ENCODE results near the gene GABRA5. TPM values are rescaled to one million over a fixed set of nuclear protein-coding genes. Genes with fewer than 3 reads are reported as not detected.

The GABRA5 gene
- total and polyA plus RNA-seq, 2 of the 8 experiments (the other 6 are each of a cell fraction or from before 2014, with no cell fraction given): 15.0 to 29.6 TPM

DNA sequence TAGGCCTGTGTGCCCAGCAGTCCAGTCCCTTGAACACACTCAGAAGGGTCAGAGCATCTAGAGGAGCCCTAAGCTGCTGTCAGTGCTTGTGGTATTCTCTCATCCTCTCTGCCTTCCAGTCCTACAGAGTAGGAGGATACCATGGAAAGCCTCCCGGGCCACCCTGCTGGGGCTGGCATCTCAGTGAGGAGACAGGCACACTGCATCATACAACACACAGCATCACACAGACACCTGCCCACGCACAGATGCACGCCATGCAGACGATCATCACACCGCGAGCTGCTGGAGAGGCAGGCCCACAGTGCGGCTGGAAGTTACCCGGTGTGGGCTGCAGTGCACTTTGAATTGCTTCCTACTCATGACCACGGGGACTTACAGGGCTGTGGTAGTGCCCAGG, 15.2 kb downstream of the GABRA5 start:
- no peak overlapping the region for H3K27ac ChIP-seq (ENCODE audit: low read depth, low read length)
- no peaks in the 10 kb centered on the region for H3K27me3 ChIP-seq (replicated peaks in 1 of 4; ENCODE audit: control insufficient read depth in 3 of 4, extremely low read depth in 1 of 4, insufficient read depth in 3 of 4, low read length in 3 of 4)
- H2AK5ac ChIP-seq (ENCODE audit: low read depth, low read length): no peak overlapping the region
- H4K91ac ChIP-seq (replicated peaks; ENCODE audit: insufficient read length, low read length): no peak overlapping the region
- no peak overlapping the region for H2BK120ac ChIP-seq (replicated peaks; ENCODE audit: low read depth, low read length)
- H3K4me2 ChIP-seq (ENCODE audit: insufficient read depth in 1 of 2, low read depth in 2 of 2, low read length in 2 of 2): no peak overlapping the region
- H3K79me1 ChIP-seq (ENCODE audit: low read depth, low read length): no peaks in the 10 kb centered on the region
- no peak overlapping the region for H4K8ac ChIP-seq (ENCODE audit: extremely low read depth, insufficient read depth, low read length)
- no peak overlapping the region for H3K9ac ChIP-seq (replicated peaks in 1 of 4; ENCODE audit: extremely low read depth in 1 of 4, low read depth in 3 of 4, low read length in 3 of 4)
- no peaks in the 10 kb centered on the region for H3K9me3 ChIP-seq (ENCODE audit: insufficient read depth in 2 of 2, low read depth in 1 of 2, low read length in 1 of 2)
- WGBS, 2 experiments (ENCODE audit: extremely low coverage in 1 of 2, insufficient coverage in 1 of 2, insufficient read length in 1 of 2, insufficient replicate concordance in 2 of 2, low coverage in 1 of 2, low lambda C conversion rate in 2 of 2, missing lambda C conversion rate in 1 of 2): 92% methylated on average over 9 of the region's 9 CpGs; no CpG with 5 or more reads in 1 of the 2 experiments
- FAIRE-seq (no peak), DNase-seq (ENCODE audit: low read depth in 1 of 2, low spot score in 2 of 2) (no peak)
- H3K4me3 ChIP-seq (ENCODE audit: extremely low read depth in 1 of 4, insufficient read depth in 2 of 4, low read depth in 3 of 4, low read length in 4 of 4): no peak overlapping the region
- H2BK5ac ChIP-seq (ENCODE audit: low read depth, low read length): no peak overlapping the region
- H2BK20ac ChIP-seq (ENCODE audit: low read length): no peak overlapping the region
- H4K5ac ChIP-seq (ENCODE audit: insufficient read length, low read depth, low read length): no peak overlapping the region
- CTCF ChIA-PET (ENCODE audit: partially characterized antibody): interaction anchor here (2.5 kb wide), 1 partner anchor 92 kb away, joined by 8 read pairs; no protein-coding TSS in a partner anchor
- no peak overlapping the region for H2AFZ ChIP-seq (ENCODE audit: low read length)
- H3K4me1 ChIP-seq (replicated peaks in 1 of 4; ENCODE audit: control insufficient read depth in 3 of 4, insufficient read depth in 4 of 4, low read length in 3 of 4): no peaks in the 10 kb centered on the region
- no peak for TF ChIP-seq YY1 (IDR thresholded peaks at IDR 0.05; ENCODE audit: low read depth, low read length)
- no peaks in the 10 kb centered on the region; a peak in 1 of 8 replicates for H3K36me3 ChIP-seq (ENCODE audit: control insufficient read depth in 2 of 4, insufficient read depth in 4 of 4, low read length in 3 of 4)
- H3K18ac ChIP-seq (ENCODE audit: extremely low read depth, low read length): no peak overlapping the region
- H3K23me2 ChIP-seq (ENCODE audit: low read depth, low read length): no peaks in the 10 kb centered on the region; the same call in 1 of the 2 replicates
- H3K14ac ChIP-seq (ENCODE audit: insufficient read length): no peak overlapping the region
- H4K20me1 ChIP-seq (replicated peaks in 1 of 2; ENCODE audit: control insufficient read depth in 1 of 2, insufficient read depth in 2 of 2, low read length in 2 of 2): no peaks in the 10 kb centered on the region
- no peak overlapping the region for H3K4ac ChIP-seq (replicated peaks; ENCODE audit: insufficient read length, low read depth, low read length)
- H3K23ac ChIP-seq (ENCODE audit: insufficient read length): no peak overlapping the region
- no peak overlapping the region for H3K56ac ChIP-seq (replicated peaks; ENCODE audit: insufficient read length, low read depth, low read length)
- no peaks in the 10 kb centered on the region for H3K79me2 ChIP-seq (ENCODE audit: control insufficient read depth in 1 of 2, insufficient read depth in 2 of 2, low read length in 2 of 2)
- no peak overlapping the region for H2BK12ac ChIP-seq (ENCODE audit: low read depth, low read length)
- POLR2A ChIA-PET (ENCODE audit: partially characterized antibody): no interaction called here
- no peak overlapping the region for H2BK15ac ChIP-seq (ENCODE audit: low read length)

Data from H1 (cell line).